Ovary (tissue), 9 donors: ENCODE data around the gene FGFBP2. TPM values are rescaled to one million over a fixed set of nuclear protein-coding genes. Genes with fewer than 3 reads are reported as not detected.

ENCODE experiments used
- DNase-seq, 5 donors: peaks; one replicate each; pipeline ENCODE4 v3.0.0-alpha.2; 2019 to 2020
- H3K27ac ChIP-seq, 2 donors: fragments of 200-600 bp; one replicate each; pipeline versions ENCODE4 v1.5.1 to v1.8.0; 2019 to 2022
- H3K27me3 ChIP-seq: fragments of 200-600 bp; one replicate; pipeline ENCODE4 v1.8.0; 2022
- H3K36me3 ChIP-seq: fragments of 200-600 bp; sonication (generic); one replicate; pipeline ENCODE4 v1.5.1; 2019
- H3K4me1 ChIP-seq: one replicate; pipeline ENCODE4 v1.8.1; 2013; ENCODE audit warnings: mild to moderate bottlenecking, moderate library complexity; ENCODE audit not compliant: insufficient read depth
- H3K4me3 ChIP-seq: fragments of 200-600 bp; sonication (generic); one replicate; pipeline ENCODE4 v1.5.1; 2017
- H3K9me3 ChIP-seq, 2 donors: fragments of 200-600 bp in 1 of 2; sonication (generic) in 1 of 2; one replicate each; pipeline versions ENCODE4 v1.5.1 to v1.8.1; 2013 to 2019; ENCODE audit warnings: mild to moderate bottlenecking in 1 of 2, moderate library complexity in 1 of 2
- EP300 ChIP-seq: sonication (generic); formaldehyde crosslinking; IDR thresholded peaks from one replicate; pipeline ENCODE4 v1.6.1; 2017; ENCODE audit warnings: antibody characterized with exemption
- POLR2A ChIP-seq: fragments of 450-650 bp; IDR thresholded peaks from one replicate; pipeline ENCODE4 v1.6.1; 2017; ENCODE audit warnings: antibody characterized with exemption, mild to moderate bottlenecking, moderate library complexity
- WGBS, 3 donors: extraction: QIAGEN DNeasy Blood & Tissue Kit in 1 of 3; methylation state at CpG; one replicate each; pipeline versions ENCODE4 v1.1.5 to v1.1.7; 2013 to 2017; 5-methylcytosine and 5-hydroxymethylcytosine counted together
- intact Hi-C, 4 donors: fragments of 100-400 bp; cut with DNase I; formaldehyde crosslinking; loops; one replicate each; pipeline versions ENCODE4 v1.11.0 to v1.15.1; 2022 to 2023
- polyA plus RNA-seq, 2 donors: library from polyadenylated mRNA; stranded (reverse); fragments of 200-250 nt in 1 of 2; fragments of 350-450 nt in 1 of 2; fragmentation: Illumina TruSeq in 1 of 2; extraction: RNeasy Lipid Tissue Mini Kit (QIAGEN cat#74804) in 1 of 2; gene quantifications; one replicate each; pipeline ENCODE4 v1.2.3, GENCODE V29; 2013 to 2014
- total RNA-seq, 7 donors: library from RNA; depleted of rRNA in 2 of 7; stranded (reverse); fragments of >200 nt in 2 of 7; fragmentation: NEBNext Ultra II Directional in 3 of 7; extraction: Animal tissue kit (Norgen Biotek cat#: 25700) in 3 of 7; gene quantifications; one replicate each; pipeline versions ENCODE4 v1.1.0 to v1.2.4, GENCODE V29; 2016 to 2023
- TF ChIP-seq, protein P1 (sequence below), 3 donors: fragments of 450-650 bp in 2 of 3; fragments of 200-600 bp in 1 of 3; IDR thresholded peaks; one replicate each; pipeline versions ENCODE4 v1.5.1 to v1.8.0; 2016 to 2022; ENCODE audit warnings: antibody characterized with exemption in 3 of 3, mild to moderate bottlenecking in 1 of 3
- donor health status: DM: no; HTN: no; CAD: no; lungs with moderate emphysema.
- donor health status: DM: no; HTN: no; CAD: no.
- donor health status: Bipolar disorder and iron deficiency.
- donor health status: DM: yes; HTN: yes; CAD: no.
- donor health status: DM: no; HTN: no; CAD: no.
- donor health status: DM: yes; HTN: yes; CAD: no.

FGFBP2 gene
- total and polyA plus RNA-seq, 9 donors: 0.20 to 2.2 (median 1.0) TPM; not detected in 3

GRCh38 chr4:15931451-15932210, 31.3 kb downstream of the FGFBP2 start:
- H3K27me3 ChIP-seq: no peaks in the 10 kb centered on the region
- H3K4me3 ChIP-seq: no peak overlapping the region
- 93 to 94% (median 94%) methylated on average over 5 of the region's 5 CpGs for WGBS, 3 donors
- intact Hi-C loops: no loop called here
- H3K9me3 ChIP-seq: no peaks in the 10 kb centered on the region
- TF ChIP-seq, protein P1, sequence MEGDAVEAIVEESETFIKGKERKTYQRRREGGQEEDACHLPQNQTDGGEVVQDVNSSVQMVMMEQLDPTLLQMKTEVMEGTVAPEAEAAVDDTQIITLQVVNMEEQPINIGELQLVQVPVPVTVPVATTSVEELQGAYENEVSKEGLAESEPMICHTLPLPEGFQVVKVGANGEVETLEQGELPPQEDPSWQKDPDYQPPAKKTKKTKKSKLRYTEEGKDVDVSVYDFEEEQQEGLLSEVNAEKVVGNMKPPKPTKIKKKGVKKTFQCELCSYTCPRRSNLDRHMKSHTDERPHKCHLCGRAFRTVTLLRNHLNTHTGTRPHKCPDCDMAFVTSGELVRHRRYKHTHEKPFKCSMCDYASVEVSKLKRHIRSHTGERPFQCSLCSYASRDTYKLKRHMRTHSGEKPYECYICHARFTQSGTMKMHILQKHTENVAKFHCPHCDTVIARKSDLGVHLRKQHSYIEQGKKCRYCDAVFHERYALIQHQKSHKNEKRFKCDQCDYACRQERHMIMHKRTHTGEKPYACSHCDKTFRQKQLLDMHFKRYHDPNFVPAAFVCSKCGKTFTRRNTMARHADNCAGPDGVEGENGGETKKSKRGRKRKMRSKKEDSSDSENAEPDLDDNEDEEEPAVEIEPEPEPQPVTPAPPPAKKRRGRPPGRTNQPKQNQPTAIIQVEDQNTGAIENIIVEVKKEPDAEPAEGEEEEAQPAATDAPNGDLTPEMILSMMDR (IDR thresholded peaks at IDR 0.05): no peak
- no peak for TF ChIP-seq EP300
- TF ChIP-seq POLR2A: no peak
- H3K4me1 ChIP-seq: no peaks in the 10 kb centered on the region
- no peak overlapping the region for H3K27ac ChIP-seq
- no peaks in the 10 kb centered on the region for H3K36me3 ChIP-seq
- no peak for DNase-seq

- H3K27ac ChIP-seq: no peak overlapping the region
- H3K4me1 ChIP-seq: no peaks in the 10 kb centered on the region
- H3K9me3 ChIP-seq: no peaks in the 10 kb centered on the region
- H3K4me3 ChIP-seq: no peak overlapping the region
- H3K36me3 ChIP-seq: no peaks in the 10 kb centered on the region
- intact Hi-C loops: no loop called here
- no peak for TF ChIP-seq EP300
- TF ChIP-seq POLR2A: no peak
- TF ChIP-seq, protein P1 (IDR thresholded peaks at IDR 0.05): no peak
- no peaks in the 10 kb centered on the region for H3K27me3 ChIP-seq
- WGBS, 3 donors: 60 to 77% (median 62%) methylated on average over 7 of the region's 7 CpGs
- DNase-seq: no peak
These were observed 32.7 kb downstream of the FGFBP2 start for GRCh38 chr4:15930314-15930713.

- Histone ChIP-seq H3K4me3 (no peak overlapping the region), H3K4me1 (no peaks in the 10 kb centered on the region), H3K27ac (no peak overlapping the region), H3K9me3 (no peaks in the 10 kb centered on the region), H3K36me3 (no peaks in the 10 kb centered on the region), H3K27me3 (no peaks in the 10 kb centered on the region)
- 59 to 65% (median 64%) methylated on average over 3 of the region's 3 CpGs for WGBS, 3 donors
- intact Hi-C loops: no loop called here
- no peak for TF ChIP-seq POLR2A
- no peak for DNase-seq
These were observed 33.4 kb downstream of the FGFBP2 start for GRCh38 chr4:15929540-15929939.

- no peaks in the 10 kb centered on the region for H3K27me3 ChIP-seq
- H3K9me3 ChIP-seq: no peaks in the 10 kb centered on the region
- H3K36me3 ChIP-seq: no peaks in the 10 kb centered on the region
- H3K27ac ChIP-seq: no peak overlapping the region
- intact Hi-C loops: no loop called here
- TF ChIP-seq POLR2A: no peak
- H3K4me1 ChIP-seq: no peaks in the 10 kb centered on the region
- WGBS, 3 donors: 11 to 24% (median 15%) methylated on average over 5 of the region's 5 CpGs
- DNase-seq: no peak
- no peak overlapping the region for H3K4me3 ChIP-seq
These were observed 34.1 kb downstream of the FGFBP2 start for GRCh38 chr4:15928883-15929282.

- Histone ChIP-seq H3K4me1 (no peaks in the 10 kb centered on the region), H3K4me3 (no peak overlapping the region), H3K36me3 (no peaks in the 10 kb centered on the region), H3K27me3 (no peaks in the 10 kb centered on the region), H3K27ac (no peak overlapping the region), H3K9me3 (no peaks in the 10 kb centered on the region)
- DNase-seq: no peak
- intact Hi-C loops: no loop called here
- no peak for TF ChIP-seq EP300
- TF ChIP-seq, protein P1 (IDR thresholded peaks at IDR 0.05): no peak
- 19 to 22% (median 20%) methylated on average over 7 of the region's 7 CpGs for WGBS, 3 donors
These were observed 36.5 kb downstream of the FGFBP2 start for GRCh38 chr4:15926486-15926885.
